GM12801 (cell line): ENCODE results near the gene COL24A1.

ENCODE experiments used
- TF ChIP-seq, protein P1 (sequence below): IDR thresholded peaks from one replicate; pipeline ENCODE4 v1.5.1; 2011; ENCODE audit warnings: control low read depth; ENCODE audit not compliant: insufficient read length; ENCODE audit errors: extremely low read depth

COL24A1 gene

DNA sequence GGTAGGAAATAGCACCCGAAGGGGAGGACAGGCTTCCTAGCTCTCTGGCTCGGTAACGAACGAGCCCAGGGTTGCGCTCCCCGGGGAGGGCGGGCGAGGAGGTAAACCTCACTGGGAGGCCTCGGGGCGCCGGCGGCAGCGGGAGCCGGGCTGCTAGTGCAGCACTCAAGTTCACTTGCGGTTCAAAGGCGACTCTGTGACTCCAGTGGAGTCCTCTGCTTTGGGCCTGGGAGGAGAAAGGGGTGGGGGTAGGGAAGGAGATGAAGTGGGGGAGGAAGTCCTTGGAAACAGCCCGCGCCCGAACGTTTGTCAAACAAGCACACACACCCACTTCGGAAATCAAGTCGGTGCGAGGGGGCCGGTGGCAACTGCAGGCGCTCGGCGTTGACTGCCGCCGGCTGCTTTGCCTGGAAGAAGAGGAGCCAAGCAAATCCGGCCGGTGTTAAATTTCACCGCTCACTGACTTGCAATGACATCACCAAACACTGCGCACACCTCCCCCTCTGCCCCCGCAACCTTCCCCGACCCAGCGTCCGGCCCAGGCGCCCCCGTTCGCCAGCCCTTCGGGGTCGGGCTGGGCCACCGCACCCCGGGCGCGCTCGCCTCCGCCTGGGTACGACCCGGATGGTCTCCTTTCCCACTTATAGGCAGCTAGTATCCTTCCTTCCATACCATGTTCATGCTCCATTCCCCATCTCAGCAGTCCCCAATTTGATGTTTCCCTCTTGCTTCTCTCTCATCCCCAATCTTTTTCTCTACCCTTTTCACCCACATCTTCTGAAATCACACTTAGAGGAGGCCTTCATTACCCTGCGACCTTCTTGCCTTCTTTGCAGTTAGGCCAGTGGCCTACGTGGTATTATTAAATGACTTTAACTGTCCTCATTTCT, at the start of gene COL24A1:
Gene COL24A1 (minus strand): TSS at position 207 of the 890 bp plus-strand sequence. CDS start 376 bp downstream, outside the sequence.
- TF ChIP-seq, protein P1, sequence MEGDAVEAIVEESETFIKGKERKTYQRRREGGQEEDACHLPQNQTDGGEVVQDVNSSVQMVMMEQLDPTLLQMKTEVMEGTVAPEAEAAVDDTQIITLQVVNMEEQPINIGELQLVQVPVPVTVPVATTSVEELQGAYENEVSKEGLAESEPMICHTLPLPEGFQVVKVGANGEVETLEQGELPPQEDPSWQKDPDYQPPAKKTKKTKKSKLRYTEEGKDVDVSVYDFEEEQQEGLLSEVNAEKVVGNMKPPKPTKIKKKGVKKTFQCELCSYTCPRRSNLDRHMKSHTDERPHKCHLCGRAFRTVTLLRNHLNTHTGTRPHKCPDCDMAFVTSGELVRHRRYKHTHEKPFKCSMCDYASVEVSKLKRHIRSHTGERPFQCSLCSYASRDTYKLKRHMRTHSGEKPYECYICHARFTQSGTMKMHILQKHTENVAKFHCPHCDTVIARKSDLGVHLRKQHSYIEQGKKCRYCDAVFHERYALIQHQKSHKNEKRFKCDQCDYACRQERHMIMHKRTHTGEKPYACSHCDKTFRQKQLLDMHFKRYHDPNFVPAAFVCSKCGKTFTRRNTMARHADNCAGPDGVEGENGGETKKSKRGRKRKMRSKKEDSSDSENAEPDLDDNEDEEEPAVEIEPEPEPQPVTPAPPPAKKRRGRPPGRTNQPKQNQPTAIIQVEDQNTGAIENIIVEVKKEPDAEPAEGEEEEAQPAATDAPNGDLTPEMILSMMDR = no peak

DNA sequence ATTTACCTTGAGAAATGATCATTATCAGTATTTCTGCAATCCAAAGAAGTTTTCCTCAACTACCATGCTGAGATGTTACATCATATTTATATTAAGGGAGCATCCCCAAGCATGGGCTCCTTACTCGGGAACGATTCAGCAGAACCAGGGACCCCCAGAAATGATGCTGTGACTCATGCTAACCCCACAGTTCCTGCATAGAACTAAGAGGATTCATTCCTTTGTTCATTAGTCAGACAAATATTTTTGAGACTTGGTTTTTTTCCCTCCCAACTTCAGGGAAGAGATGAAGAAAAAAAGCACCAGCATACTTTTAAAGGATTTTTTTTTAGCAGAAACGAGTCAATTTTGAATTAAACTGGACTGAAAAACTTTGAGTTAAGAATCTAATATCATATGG, 49.2 kb upstream of the COL24A1 start:
- TF ChIP-seq, protein P1 = no peak

DNA sequence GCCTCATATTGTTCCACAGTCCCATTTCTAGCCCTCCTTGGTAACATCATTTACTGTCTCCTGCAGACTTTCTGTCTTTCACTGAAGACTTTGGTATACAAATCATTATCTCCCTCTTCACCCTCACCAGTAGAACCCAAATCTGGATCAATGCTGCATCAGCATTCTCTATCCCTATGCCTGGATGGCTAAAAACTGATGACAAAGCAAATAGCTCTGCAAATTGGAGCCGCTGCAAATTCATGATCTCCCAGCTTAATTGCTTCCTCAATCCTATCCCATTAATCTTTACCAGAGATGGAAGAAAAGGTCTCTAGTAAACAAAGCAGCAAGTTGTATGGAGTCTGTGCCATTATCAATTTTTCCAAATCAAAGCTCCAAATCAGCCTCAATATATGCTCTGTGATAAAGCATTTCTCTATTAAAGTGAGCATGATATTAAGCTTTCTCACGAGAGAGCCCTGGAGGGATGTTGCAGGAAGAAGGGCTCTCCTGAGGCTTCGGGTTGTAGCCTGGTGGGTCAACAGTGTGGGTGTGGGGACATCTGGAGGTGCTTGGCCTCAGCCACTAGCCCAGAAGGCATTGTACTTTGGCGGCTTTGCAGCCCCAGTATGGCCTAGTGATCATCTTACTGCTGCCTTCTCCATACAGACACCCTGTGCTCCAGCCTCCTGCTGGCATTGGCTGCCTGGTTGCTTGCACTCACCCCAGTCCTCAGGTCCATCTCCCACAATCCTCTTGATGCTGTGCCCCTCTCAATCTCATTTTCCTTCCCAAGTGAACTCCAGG, 46.2 kb upstream of the COL24A1 start:
- TF ChIP-seq, protein P1 = no peak

DNA sequence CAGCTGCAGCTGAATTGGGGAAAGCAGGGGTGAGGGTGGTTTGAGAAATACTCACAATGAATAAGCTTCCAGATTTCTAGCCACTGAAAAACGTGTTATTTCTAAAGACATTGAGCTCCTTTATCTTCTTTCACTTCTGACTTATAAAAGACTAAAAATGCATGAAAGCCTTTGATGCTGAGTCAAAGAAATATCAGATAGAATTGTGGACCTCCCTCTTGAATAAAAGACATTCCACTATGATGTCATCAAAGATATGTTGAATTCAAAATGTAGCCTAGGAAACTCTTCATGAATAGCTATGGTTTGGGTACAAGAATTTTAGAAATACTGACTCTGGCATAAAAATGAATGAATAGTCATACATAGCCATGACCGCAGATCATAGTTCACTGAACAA, 44.7 kb upstream of the COL24A1 start:
- TF ChIP-seq, protein P1 = no peak

DNA sequence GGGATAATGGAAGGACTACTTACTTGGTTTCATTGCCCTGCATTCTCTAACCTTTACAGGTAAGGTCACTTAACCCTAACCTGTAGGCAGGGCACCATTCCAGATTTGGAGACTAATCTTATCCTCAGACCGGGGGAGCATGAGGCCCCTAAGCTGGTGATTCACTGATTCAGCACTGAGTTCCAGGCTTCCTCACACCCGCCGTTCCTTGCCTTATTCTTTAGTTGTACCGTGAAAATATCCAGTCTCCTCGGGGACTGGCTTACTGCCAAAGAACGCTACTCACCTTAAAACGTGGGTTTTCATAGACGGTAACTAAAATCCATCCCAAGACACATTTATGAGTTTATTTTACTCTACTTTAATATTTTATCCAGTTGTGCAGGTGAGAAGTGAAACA, 44.3 kb upstream of the COL24A1 start:
- TF ChIP-seq, protein P1 = no peak

DNA sequence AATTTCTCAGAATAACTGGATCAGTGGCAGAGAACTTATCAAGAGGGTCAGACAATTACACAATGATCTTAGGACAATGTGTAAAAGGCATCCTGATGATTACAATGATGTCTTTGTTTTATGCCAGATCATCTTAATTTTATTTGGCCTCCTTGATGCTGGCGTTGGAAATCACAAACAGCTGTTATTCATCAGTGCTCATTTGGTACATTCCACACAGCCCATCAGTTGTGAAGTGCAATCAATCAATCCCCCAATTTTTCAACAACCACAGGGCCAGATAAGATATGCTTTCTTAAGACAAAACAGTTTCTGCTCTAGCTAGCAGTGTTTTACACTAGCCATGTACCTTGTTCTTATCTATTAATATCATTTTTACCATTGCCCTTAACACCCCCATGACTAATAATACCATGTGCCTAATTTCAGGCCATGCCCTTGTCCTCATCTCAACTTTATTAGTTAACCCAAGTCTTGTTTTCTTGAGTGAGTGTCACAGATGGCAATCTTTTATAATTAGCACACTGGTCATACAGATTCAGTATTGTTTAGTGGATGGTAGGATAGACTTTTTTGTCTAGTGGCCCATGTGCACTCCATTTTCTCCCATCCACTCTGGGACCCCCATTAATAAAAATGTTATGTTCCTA, 40.8 kb upstream of the COL24A1 start:
- TF ChIP-seq, protein P1 = no peak

DNA sequence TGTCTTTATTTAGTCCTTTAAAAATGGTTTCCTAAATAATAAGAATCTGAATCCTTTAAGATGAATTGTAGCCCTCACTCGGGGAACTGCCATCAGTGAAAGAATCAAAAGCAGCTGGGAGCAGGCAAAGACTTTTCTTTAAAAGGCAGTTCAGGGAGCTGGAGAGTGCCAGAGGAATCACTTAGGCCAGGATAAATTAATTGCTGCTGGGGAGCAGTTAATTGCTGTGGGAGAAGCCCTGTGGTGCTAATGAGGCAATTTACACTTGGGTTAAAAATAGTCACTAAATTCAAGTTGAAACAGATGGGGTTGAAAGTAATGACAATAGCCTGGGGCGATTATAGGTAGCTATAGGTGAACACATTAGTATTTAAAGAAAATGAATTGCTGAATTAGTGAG, 38.7 kb upstream of the COL24A1 start:
- TF ChIP-seq, protein P1 = no peak
